ENCODE measurements around the gene SLC27A4.

DNA sequence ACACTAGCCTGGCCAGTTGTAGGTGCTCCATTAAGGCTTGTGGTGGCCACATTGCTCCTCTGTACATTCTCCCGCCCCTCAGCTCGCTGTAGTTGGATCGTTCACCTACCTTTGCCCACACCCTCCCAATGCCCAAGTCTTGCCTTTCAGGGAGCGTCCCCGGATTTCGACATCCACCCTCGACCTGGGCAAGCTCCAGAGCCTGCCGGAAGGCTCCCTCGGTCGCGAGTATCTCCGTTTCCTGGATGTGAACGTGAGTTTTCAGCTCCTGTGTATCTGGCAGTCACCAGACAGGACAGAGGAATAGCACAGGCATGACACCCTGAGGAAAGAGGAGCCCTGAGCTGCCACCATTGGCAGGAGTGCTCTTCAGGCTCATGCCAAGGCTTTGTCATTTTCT lies 14.7 kb upstream of the SLC27A4 start:
- TF ChIP-seq, protein P1, sequence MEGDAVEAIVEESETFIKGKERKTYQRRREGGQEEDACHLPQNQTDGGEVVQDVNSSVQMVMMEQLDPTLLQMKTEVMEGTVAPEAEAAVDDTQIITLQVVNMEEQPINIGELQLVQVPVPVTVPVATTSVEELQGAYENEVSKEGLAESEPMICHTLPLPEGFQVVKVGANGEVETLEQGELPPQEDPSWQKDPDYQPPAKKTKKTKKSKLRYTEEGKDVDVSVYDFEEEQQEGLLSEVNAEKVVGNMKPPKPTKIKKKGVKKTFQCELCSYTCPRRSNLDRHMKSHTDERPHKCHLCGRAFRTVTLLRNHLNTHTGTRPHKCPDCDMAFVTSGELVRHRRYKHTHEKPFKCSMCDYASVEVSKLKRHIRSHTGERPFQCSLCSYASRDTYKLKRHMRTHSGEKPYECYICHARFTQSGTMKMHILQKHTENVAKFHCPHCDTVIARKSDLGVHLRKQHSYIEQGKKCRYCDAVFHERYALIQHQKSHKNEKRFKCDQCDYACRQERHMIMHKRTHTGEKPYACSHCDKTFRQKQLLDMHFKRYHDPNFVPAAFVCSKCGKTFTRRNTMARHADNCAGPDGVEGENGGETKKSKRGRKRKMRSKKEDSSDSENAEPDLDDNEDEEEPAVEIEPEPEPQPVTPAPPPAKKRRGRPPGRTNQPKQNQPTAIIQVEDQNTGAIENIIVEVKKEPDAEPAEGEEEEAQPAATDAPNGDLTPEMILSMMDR (IDR thresholded peaks at IDR 0.05): no peak
- no peak for TF ChIP-seq POLR2A (IDR thresholded peaks at IDR 0.05)
- TF ChIP-seq EP300 (IDR thresholded peaks at IDR 0.05): no peak
